Measurements from ENCODE around the gene ZNF280C.
"Not testable (repeated sequence)": the region's sequence is repeated elsewhere in the genome, so short reads cannot be mapped to it uniquely, and the experiment has no call there.

The ZNF280C gene

GRCh38 chrX:130268449-130269170, at the start of gene ZNF280C:
ZNF280C (minus strand) TSS chrX:130268899; CDS start chrX:130260449, 8,450 bp downstream.
- peak; percentile 77 to 87 for DNase-seq (ENCODE audit: low read depth in 2 of 2)

- no peak for DNase-seq (ENCODE audit: low read depth in 2 of 2)
Observed at GRCh38 chrX:130304587-130305368, 36.1 kb upstream of the ZNF280C start.

- no peak for DNase-seq (ENCODE audit: low read depth in 2 of 2)
Observed at GRCh38 chrX:130301977-130302376, 33.3 kb upstream of the ZNF280C start.

- DNase-seq (ENCODE audit: low read depth in 2 of 2), result no peak
Observed at GRCh38 chrX:130301405-130301804, 32.7 kb upstream of the ZNF280C start.

GRCh38 chrX:130300010-130300282, 31.2 kb upstream of the ZNF280C start:
- DNase-seq (ENCODE audit: low read depth in 2 of 2), result no peak

- DNase-seq (ENCODE audit: low read depth in 2 of 2), result no peak
Observed at GRCh38 chrX:130299279-130300009, 30.7 kb upstream of the ZNF280C start.

GRCh38 chrX:130296743-130297142, 28.0 kb upstream of the ZNF280C start:
- no peak for DNase-seq (ENCODE audit: low read depth in 2 of 2)

GRCh38 chrX:130296297-130296678, 27.6 kb upstream of the ZNF280C start:
- no peak for DNase-seq (ENCODE audit: low read depth in 2 of 2)

GRCh38 chrX:130295519-130296296, 27.0 kb upstream of the ZNF280C start:
- no peak for DNase-seq (ENCODE audit: low read depth in 2 of 2)

- DNase-seq (ENCODE audit: low read depth in 2 of 2), result no peak
Observed at GRCh38 chrX:130287071-130287770, 18.5 kb upstream of the ZNF280C start.

GRCh38 chrX:130285710-130286109, 17.0 kb upstream of the ZNF280C start:
- DNase-seq (ENCODE audit: low read depth in 2 of 2), result no peak

- no peak for DNase-seq (ENCODE audit: low read depth in 2 of 2)
Observed at GRCh38 chrX:130285069-130285620, 16.4 kb upstream of the ZNF280C start.

GRCh38 chrX:130282151-130282550, 13.5 kb upstream of the ZNF280C start:
- DNase-seq (ENCODE audit: low read depth in 2 of 2), result no peak

GRCh38 chrX:130280901-130281300, 12.2 kb upstream of the ZNF280C start:
- DNase-seq (ENCODE audit: low read depth in 2 of 2), result no peak

- not testable (repeated sequence) for DNase-seq (ENCODE audit: low read depth in 2 of 2)
Observed at GRCh38 chrX:130272253-130272652, 3.6 kb upstream of the ZNF280C start.

- DNase-seq (ENCODE audit: low read depth in 2 of 2), result not testable (repeated sequence)
Observed at GRCh38 chrX:130269391-130269790, 692 bp upstream of the ZNF280C start.

GRCh38 chrX:130267956-130268448, 697 bp downstream of the ZNF280C start:
- DNase-seq (ENCODE audit: low read depth in 2 of 2), result no peak

- DNase-seq (ENCODE audit: low read depth in 2 of 2), result no peak
Observed at GRCh38 chrX:130264573-130264972, 4.1 kb downstream of the ZNF280C start.

GRCh38 chrX:130263016-130263415, 5.7 kb downstream of the ZNF280C start:
- no peak for DNase-seq (ENCODE audit: low read depth in 2 of 2)

GRCh38 chrX:130262231-130262630, 6.5 kb downstream of the ZNF280C start:
- no peak for DNase-seq (ENCODE audit: low read depth in 2 of 2)
